ENCODE results near the gene LLGL2. TPM values are rescaled to one million over a fixed set of nuclear protein-coding genes. Genes with fewer than 3 reads are reported as not detected.

The LLGL2 gene
- total RNA-seq, 1 donor from 2014 or later = 2.0 TPM

DNA sequence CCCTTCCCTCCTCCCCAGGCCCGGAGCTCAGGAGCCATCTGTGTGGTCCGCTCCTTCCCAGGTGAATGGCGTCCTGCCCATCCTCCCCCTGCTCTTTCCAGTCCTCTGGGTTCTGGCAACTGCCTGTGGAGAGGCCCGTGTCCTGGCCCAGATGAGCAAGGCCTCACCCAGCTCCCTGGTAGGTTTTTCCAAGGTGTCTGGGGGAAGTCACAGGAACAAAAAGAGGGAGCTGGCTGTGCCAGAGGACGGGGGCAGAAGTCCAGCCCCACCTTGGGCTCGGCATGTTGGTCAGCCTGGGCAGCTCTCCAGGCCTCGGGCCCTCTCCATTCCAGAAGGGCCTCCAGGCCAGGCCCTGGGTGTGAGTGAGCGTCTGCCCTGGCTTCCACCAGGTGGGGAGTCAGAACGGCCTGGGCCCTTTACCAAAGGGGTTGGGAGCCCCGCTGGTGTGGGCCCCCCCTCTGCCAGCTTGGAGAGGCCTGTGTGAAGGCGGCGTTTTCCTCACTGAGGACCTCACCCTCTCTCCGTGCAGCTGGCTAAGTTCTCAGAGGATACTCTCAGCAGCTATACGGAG, 35.2 kb upstream of the LLGL2 start:
- TF ChIP-seq, protein P1, sequence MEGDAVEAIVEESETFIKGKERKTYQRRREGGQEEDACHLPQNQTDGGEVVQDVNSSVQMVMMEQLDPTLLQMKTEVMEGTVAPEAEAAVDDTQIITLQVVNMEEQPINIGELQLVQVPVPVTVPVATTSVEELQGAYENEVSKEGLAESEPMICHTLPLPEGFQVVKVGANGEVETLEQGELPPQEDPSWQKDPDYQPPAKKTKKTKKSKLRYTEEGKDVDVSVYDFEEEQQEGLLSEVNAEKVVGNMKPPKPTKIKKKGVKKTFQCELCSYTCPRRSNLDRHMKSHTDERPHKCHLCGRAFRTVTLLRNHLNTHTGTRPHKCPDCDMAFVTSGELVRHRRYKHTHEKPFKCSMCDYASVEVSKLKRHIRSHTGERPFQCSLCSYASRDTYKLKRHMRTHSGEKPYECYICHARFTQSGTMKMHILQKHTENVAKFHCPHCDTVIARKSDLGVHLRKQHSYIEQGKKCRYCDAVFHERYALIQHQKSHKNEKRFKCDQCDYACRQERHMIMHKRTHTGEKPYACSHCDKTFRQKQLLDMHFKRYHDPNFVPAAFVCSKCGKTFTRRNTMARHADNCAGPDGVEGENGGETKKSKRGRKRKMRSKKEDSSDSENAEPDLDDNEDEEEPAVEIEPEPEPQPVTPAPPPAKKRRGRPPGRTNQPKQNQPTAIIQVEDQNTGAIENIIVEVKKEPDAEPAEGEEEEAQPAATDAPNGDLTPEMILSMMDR (IDR thresholded peaks at IDR 0.05; ENCODE audit: borderline replicate concordance) = no peak
- Histone ChIP-seq H3K4me3 (no peak overlapping the region), H3K9me3 (replicated peaks) (no peaks in the 10 kb centered on the region), H3K27me3 (ENCODE audit: low read depth) (no peaks in the 10 kb centered on the region), H3K27ac (replicated peaks) (peak overlapping the region; percentile 56), H3K4me1 (peaks cover 61% of the 10 kb centered on the region), H3K36me3 (peaks cover 41% of the 10 kb centered on the region)
- no peak for DNase-seq
- intact Hi-C loops (cut with micrococcal nuclease) = no loop called here

DNA sequence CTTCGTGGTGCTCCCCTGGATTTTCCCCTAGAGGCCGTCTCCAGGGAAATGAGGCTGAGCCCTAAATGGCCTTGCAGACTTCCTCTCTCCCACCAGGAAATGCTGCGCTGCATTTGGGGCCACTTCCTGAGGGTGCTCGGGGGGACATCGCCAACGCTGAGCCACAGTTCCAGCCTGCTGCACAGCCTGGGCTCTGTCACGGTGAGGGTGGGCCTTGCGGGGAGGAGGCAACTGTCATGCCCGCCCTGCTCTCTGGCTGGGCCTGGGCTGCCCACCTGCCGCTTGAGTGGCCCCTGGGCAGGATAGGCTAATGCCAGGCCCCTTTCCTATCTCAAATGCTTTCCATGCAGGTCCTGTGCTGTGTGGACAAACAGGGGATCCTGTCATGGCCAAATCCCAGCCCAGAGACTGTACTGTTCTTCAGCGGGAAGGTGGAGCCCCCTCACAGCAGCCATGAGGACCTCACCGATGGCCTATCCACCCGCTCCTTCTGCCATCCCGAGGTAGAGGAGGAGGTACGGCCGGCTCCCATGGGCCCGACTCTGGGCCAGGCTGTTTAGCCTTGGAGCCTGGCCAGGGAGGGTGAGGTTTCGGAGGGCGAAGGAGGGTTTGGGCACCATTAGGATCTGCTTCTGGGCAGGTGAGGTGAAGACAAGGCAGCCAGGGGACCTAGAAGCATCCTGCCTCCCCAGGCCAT, 34.4 kb upstream of the LLGL2 start:
- intact Hi-C loops (cut with micrococcal nuclease) = no loop called here
- TF ChIP-seq, protein P1 (IDR thresholded peaks at IDR 0.05; ENCODE audit: borderline replicate concordance) = no peak
- Histone ChIP-seq H3K27ac (replicated peaks) (peak overlapping the region; percentile 56), H3K4me1 (peaks cover 52% of the 10 kb centered on the region), H3K27me3 (ENCODE audit: low read depth) (no peaks in the 10 kb centered on the region), H3K4me3 (no peak overlapping the region), H3K9me3 (replicated peaks) (no peaks in the 10 kb centered on the region), H3K36me3 (peaks cover 49% of the 10 kb centered on the region)
- no peak for DNase-seq

DNA sequence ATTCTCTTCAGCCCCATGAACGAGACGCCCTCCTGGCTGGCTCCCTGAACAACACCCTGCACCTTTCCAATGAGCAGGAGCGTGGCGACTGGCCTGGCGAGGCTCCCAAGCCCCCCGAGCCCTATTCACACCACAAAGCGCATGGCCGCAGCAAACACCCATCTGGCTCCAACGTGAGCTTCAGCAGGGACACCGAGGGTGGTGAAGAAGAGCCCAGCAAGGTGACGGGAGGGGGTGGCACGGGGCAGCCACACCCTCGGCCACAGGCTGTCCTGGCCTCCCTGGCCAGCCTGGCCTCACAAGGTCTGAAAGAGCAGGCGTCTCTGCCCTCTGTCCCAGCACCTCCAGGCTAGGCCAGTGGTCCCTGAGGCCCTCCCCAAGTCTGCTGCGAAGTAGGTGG, 33.8 kb upstream of the LLGL2 start:
- Histone ChIP-seq H3K27ac (replicated peaks) (no peak overlapping the region), H3K27me3 (ENCODE audit: low read depth) (no peaks in the 10 kb centered on the region), H3K36me3 (peaks cover 55% of the 10 kb centered on the region), H3K4me3 (no peak overlapping the region), H3K4me1 (peaks cover 47% of the 10 kb centered on the region), H3K9me3 (replicated peaks) (no peaks in the 10 kb centered on the region)
- TF ChIP-seq, protein P1 (IDR thresholded peaks at IDR 0.05; ENCODE audit: borderline replicate concordance) = no peak
- no peak for DNase-seq
- intact Hi-C loops (cut with micrococcal nuclease) = no loop called here

DNA sequence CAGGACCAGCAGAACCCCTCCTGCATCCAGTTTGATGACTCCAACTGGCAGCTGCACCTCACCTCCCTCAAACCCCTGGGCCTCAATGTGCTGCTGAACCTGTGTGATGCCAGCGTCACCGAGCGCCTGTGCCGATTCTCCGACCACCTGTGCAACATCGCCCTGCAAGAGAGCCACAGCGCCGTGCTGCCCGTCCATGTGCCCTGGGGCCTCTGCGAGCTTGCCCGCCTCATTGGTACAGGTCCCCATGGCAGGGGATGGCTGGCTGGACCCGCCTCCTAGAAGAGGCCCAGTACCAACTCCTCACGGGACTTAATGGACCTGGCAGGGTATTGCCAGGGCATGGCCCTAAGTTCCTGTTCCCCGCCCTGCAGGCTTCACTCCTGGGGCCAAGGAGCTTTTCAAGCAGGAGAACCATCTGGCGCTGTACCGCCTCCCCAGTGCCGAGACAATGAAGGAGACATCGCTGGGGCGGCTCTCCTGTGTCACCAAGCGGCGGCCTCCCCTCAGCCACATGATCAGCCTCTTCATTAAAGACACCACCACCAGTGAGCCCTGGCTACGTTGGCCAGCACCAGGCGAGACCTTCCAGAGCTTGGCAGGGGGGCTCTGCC, 32.8 kb upstream of the LLGL2 start:
- Histone ChIP-seq H3K4me3 (no peak overlapping the region), H3K36me3 (peaks cover 65% of the 10 kb centered on the region), H3K27me3 (ENCODE audit: low read depth) (no peaks in the 10 kb centered on the region), H3K9me3 (replicated peaks) (no peaks in the 10 kb centered on the region), H3K27ac (replicated peaks) (no peak overlapping the region), H3K4me1 (peaks cover 40% of the 10 kb centered on the region)
- TF ChIP-seq, protein P1 (IDR thresholded peaks at IDR 0.05; ENCODE audit: borderline replicate concordance) = no peak
- intact Hi-C loops (cut with micrococcal nuclease) = no loop called here
- no peak for DNase-seq

DNA sequence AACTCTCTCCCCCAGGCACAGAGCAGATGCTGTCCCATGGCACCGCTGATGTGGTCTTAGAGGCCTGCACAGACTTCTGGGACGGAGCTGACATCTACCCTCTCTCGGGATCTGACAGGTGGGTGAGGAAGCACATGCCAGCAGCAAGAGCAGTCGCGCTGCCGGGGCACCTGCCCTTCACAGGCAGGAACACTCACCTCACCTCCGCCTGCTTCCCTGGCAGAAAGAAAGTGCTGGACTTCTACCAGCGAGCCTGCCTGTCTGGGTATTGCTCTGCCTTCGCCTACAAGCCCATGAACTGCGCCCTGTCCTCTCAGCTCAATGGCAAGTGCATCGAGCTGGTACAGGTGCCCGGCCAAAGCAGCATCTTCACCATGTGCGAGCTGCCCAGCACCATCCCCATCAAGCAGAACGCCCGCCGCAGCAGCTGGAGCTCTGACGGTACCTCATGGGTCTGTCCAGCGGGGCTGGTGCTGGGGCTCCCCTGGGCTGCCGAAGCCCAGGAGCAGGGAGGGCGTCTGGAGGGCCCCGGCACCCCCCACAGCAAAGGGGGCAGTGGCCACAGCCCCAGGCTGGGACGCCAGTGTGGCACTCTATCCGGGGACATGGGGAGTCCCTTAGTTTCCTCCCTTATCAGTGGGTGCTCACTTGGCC, 31.9 kb upstream of the LLGL2 start:
- Histone ChIP-seq H3K27ac (replicated peaks) (no peak overlapping the region), H3K27me3 (ENCODE audit: low read depth) (no peaks in the 10 kb centered on the region), H3K9me3 (replicated peaks) (no peaks in the 10 kb centered on the region), H3K4me1 (peaks cover 40% of the 10 kb centered on the region), H3K36me3 (peaks cover 74% of the 10 kb centered on the region), H3K4me3 (no peak overlapping the region)
- intact Hi-C loops (cut with micrococcal nuclease) = no loop called here
- no peak for DNase-seq
- TF ChIP-seq, protein P1 (IDR thresholded peaks at IDR 0.05; ENCODE audit: borderline replicate concordance) = no peak

Data from left ventricle myocardium inferior (tissue), 1 donor.